ENCODE measurements around the gene UGGT2.
"Not testable (repeated sequence)": the region's sequence is repeated elsewhere in the genome, so short reads cannot be mapped to it uniquely, and the experiment has no call there.

UGGT2 gene

GRCh38 chr13:95793018-95793555 is 260.1 kb downstream of the UGGT2 start:
- DNase-seq, result no peak

GRCh38 chr13:95791084-95791722 is 262.0 kb downstream of the UGGT2 start:
- DNase-seq, result no peak

- DNase-seq, result not testable (repeated sequence)
Measured at GRCh38 chr13:95789315-95789714, 263.9 kb downstream of the UGGT2 start.

GRCh38 chr13:95788100-95788463 is 265.1 kb downstream of the UGGT2 start:
- no peak for DNase-seq

GRCh38 chr13:95787356-95788099 is 265.7 kb downstream of the UGGT2 start:
- no peak for DNase-seq

GRCh38 chr13:95784900-95785290 is 268.3 kb downstream of the UGGT2 start:
- no peak for DNase-seq

GRCh38 chr13:95784161-95784899 is 268.9 kb downstream of the UGGT2 start:
- DNase-seq, result no peak

GRCh38 chr13:95783747-95784146 is 269.5 kb downstream of the UGGT2 start:
- no peak for DNase-seq

- DNase-seq, result not testable (repeated sequence)
Measured at GRCh38 chr13:95781940-95782339, 271.3 kb downstream of the UGGT2 start.

GRCh38 chr13:95781016-95781415 is 272.2 kb downstream of the UGGT2 start:
- DNase-seq, result no peak

GRCh38 chr13:95779522-95779921 is 273.7 kb downstream of the UGGT2 start:
- no peak for DNase-seq

GRCh38 chr13:95771905-95772304 is 281.3 kb downstream of the UGGT2 start:
- DNase-seq, result no peak

GRCh38 chr13:95763601-95764000 is 289.6 kb downstream of the UGGT2 start:
- DNase-seq, result no peak

GRCh38 chr13:95762626-95763025 is 290.6 kb downstream of the UGGT2 start:
- not testable (repeated sequence) for DNase-seq

- no peak for DNase-seq
Measured at GRCh38 chr13:95756072-95756471, 297.1 kb downstream of the UGGT2 start.

- no peak for DNase-seq
Measured at GRCh38 chr13:95754069-95754468, 299.1 kb downstream of the UGGT2 start.

- DNase-seq, result no peak
Measured at GRCh38 chr13:95752677-95753076, 300.5 kb downstream of the UGGT2 start.

All from right forelimb (tissue), 1 donor.